Gastrocnemius medialis (tissue), 4 donors: ENCODE results near the gene DGKE. TPM values are rescaled to one million over a fixed set of nuclear protein-coding genes. Genes with fewer than 3 reads are reported as not detected.

ENCODE experiments used
- ATAC-seq, 2 donors: fragments of 150-250 bp; one replicate each; pipeline ENCODE4 v1.9.1; 2016
- DNase-seq, 2 donors: peaks; one replicate each; pipeline ENCODE4 v3.0.0-alpha.2; 2019
- H3K27ac ChIP-seq, 4 donors: fragments of 200-600 bp; sonication (generic); 1 replicate in 1 of 4; 2 replicates in 3 of 4; pipeline ENCODE4 v1.5.1; 2016 to 2018; ENCODE audit warnings: mild to moderate bottlenecking in 2 of 4, moderate library complexity in 1 of 4
- H3K27me3 ChIP-seq, 3 donors: fragments of 200-600 bp; sonication (generic) in 2 of 3; 1 replicate in 1 of 3; 2 replicates in 2 of 3; pipeline versions ENCODE4 v1.5.1 to v1.6.0; 2016 to 2019; ENCODE audit warnings: mild to moderate bottlenecking in 1 of 3, moderate library complexity in 1 of 3
- H3K36me3 ChIP-seq, 2 donors: fragments of 200-600 bp; sonication (generic) in 1 of 2; one replicate each; pipeline ENCODE4 v1.5.1; 2017 to 2018
- H3K4me1 ChIP-seq, 2 donors: fragments of 200-600 bp; sonication (generic) in 1 of 2; one replicate each; pipeline ENCODE4 v1.5.1; 2016 to 2017; ENCODE audit warnings: mild to moderate bottlenecking in 2 of 2
- H3K4me3 ChIP-seq, 4 donors: fragments of 200-600 bp; sonication (generic) in 3 of 4; 1 replicate in 1 of 4; 2 replicates in 3 of 4; pipeline ENCODE4 v1.5.1; 2016 to 2019; ENCODE audit warnings: mild to moderate bottlenecking in 2 of 4
- H3K9me3 ChIP-seq, 3 donors: fragments of 200-600 bp; sonication (generic) in 2 of 3; 1 replicate in 1 of 3; 2 replicates in 2 of 3; pipeline ENCODE4 v1.5.1; 2016 to 2019
- POLR2A ChIP-seq, 2 donors: fragments of 450-650 bp; IDR thresholded peaks; one replicate each; pipeline ENCODE4 v1.6.1; 2017; ENCODE audit warnings: antibody characterized with exemption in 2 of 2, mild to moderate bottlenecking in 2 of 2, moderate library complexity in 2 of 2
- in situ Hi-C, 4 donors: fragments of 200-750 bp; cut with MboI; loops; one replicate each; pipeline versions ENCODE4 v1.15.0 to v1.8.0; 2017; ENCODE audit warnings: low sequenced_read_pairs in 4 of 4
- intact Hi-C: fragments of 100-400 bp; cut with DNase I; formaldehyde crosslinking; loops from one replicate; pipeline ENCODE4 v1.15.1; 2023; ENCODE audit warnings: low total_unique reads
- total RNA-seq, 4 donors: library from RNA; depleted of rRNA; stranded (reverse); fragments of >200 nt; gene quantifications; one replicate each; pipeline versions ENCODE4 v1.1.0 to v1.2.3, GENCODE V29; 2016
- TF ChIP-seq, protein P1 (sequence below), 5 experiments: fragments of 450-650 bp in 3 of 5; fragments of 200-600 bp in 2 of 5; sonication (generic) in 2 of 5; IDR thresholded peaks in 4 of 5; conservative IDR thresholded peaks in 1 of 5; 1 replicate in 4 of 5; 2 replicates in 1 of 5; pipeline ENCODE4 v1.5.1; 2016 to 2019; ENCODE audit warnings: antibody characterized with exemption in 5 of 5, mild to moderate bottlenecking in 3 of 5, moderate library complexity in 3 of 5

DGKE gene
- total RNA-seq, 4 donors from 2014 or later, result 0.53 to 3.0 (median 1.6) TPM

DNA sequence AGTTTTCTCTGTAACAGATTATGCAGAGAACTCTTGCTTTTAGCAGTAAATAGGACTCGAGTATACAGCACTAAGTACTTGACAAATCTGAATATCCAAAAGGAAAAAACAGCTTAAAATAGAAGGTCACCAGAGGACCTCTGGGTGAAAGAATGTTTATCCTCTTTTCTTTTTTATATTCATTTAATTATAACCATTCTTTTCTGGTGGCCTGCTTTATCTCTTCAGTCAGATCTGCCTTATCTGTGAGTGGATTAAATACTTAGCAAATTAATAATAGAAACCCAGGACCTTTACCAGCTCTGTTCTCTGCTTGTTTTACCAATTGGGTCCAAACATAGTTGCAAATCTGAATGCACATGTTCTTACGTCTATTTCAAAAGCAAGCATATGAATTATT is 8.6 kb downstream of the DGKE start:
- TF ChIP-seq, protein P1, sequence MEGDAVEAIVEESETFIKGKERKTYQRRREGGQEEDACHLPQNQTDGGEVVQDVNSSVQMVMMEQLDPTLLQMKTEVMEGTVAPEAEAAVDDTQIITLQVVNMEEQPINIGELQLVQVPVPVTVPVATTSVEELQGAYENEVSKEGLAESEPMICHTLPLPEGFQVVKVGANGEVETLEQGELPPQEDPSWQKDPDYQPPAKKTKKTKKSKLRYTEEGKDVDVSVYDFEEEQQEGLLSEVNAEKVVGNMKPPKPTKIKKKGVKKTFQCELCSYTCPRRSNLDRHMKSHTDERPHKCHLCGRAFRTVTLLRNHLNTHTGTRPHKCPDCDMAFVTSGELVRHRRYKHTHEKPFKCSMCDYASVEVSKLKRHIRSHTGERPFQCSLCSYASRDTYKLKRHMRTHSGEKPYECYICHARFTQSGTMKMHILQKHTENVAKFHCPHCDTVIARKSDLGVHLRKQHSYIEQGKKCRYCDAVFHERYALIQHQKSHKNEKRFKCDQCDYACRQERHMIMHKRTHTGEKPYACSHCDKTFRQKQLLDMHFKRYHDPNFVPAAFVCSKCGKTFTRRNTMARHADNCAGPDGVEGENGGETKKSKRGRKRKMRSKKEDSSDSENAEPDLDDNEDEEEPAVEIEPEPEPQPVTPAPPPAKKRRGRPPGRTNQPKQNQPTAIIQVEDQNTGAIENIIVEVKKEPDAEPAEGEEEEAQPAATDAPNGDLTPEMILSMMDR (IDR thresholded peaks at IDR 0.05 in 4 of 5, conservative IDR thresholded peaks at IDR 0.05 in 1 of 5), result no peak
- no peak for TF ChIP-seq POLR2A (IDR thresholded peaks at IDR 0.05)
- in situ Hi-C loops (no loop called here), intact Hi-C loops (no loop called here)

DNA sequence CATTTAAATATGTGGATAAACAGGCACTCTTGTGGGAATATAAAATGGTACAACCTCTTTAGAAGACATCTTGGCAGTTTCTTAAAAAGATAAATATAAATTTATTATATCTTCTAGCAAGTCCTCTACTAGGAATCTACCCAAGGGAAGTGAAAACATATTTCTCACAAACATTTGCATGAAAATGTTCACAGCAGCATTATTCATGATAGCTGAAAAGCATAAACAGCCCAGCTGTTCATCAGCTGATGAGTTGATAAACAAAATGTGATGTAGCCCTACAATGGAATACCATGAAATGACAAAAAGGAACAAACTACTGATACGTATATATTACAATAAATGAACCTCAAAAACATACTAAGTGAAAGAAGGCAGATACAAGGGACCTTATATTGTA is 12.0 kb downstream of the DGKE start:
- no peak for DNase-seq
- no peaks in the 10 kb centered on the region for H3K27me3 ChIP-seq
- in situ Hi-C loops, result no loop called here
- no peak overlapping the region for H3K4me3 ChIP-seq
- TF ChIP-seq, protein P1 (IDR thresholded peaks at IDR 0.05 in 4 of 5, conservative IDR thresholded peaks at IDR 0.05 in 1 of 5), result no peak
- intact Hi-C loops, result no loop called here
- no peaks in the 10 kb centered on the region for H3K36me3 ChIP-seq
- H3K27ac ChIP-seq, result no peak overlapping the region
- H3K4me1 ChIP-seq, result peaks cover 0 to 2% of the 10 kb centered on the region in 2 donors
- ATAC-seq, result no peak
- H3K9me3 ChIP-seq, result no peaks in the 10 kb centered on the region

More for the DNA sequence above, 8.6 kb downstream of the DGKE start:
- DNase-seq (no peak), ATAC-seq (no peak)
- no peaks in the 10 kb centered on the region for H3K36me3 ChIP-seq
- H3K27ac ChIP-seq, result no peak overlapping the region
- peaks cover 0 to 2% of the 10 kb centered on the region in 2 donors for H3K4me1 ChIP-seq
- no peaks in the 10 kb centered on the region for H3K27me3 ChIP-seq
- no peak overlapping the region for H3K4me3 ChIP-seq
- no peaks in the 10 kb centered on the region for H3K9me3 ChIP-seq

DNA sequence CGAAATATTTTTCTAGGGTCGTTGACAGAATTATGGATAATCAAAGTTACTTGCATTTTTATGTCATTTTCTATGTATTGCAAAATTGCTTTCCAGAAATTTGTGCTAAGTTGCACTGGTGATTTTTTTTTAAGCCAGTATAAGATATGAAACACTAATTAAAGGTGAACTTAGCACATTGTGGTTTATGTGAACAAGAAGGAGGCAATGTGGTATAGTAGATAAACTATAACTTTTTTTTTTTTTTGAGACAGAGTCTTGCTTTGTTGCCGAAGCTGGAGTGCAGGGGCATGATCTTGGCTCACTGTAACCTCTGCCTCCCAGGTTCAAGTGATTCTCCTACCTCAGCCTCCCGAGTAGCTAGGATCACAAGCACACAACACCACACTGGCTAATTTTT is 13.2 kb downstream of the DGKE start:
- in situ Hi-C loops (no loop called here), intact Hi-C loops (no loop called here)
- TF ChIP-seq, protein P1 (IDR thresholded peaks at IDR 0.05 in 4 of 5, conservative IDR thresholded peaks at IDR 0.05 in 1 of 5), result no peak
- TF ChIP-seq POLR2A (IDR thresholded peaks at IDR 0.05), result no peak
- no peaks in the 10 kb centered on the region for H3K27me3 ChIP-seq
- H3K36me3 ChIP-seq, result no peaks in the 10 kb centered on the region
- H3K4me3 ChIP-seq, result no peak overlapping the region
- no peak overlapping the region for H3K27ac ChIP-seq
- H3K9me3 ChIP-seq, result no peaks in the 10 kb centered on the region
- H3K4me1 ChIP-seq, result peaks cover 0 to 2% of the 10 kb centered on the region in 2 donors
- DNase-seq, result no peak
- no peak for ATAC-seq

DNA sequence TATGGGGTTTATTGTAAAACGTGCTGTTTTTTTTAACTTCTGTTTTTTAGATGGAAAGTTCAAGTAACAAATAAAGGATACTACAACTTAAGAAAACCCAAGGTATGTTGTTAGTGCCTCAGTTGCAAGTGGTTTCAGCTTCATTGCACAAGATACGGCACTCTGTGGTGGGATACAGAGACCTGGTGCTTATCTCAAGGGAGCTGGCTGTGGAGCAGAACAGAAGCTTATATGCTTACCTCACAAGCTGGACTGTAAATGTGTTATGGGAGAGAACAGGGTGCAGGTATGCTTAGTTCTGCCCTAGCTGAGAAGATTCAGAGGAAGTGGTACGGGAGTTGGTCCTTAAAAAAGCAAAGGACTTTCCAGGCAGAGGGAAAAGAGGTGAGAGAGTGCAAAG is 15.2 kb downstream of the DGKE start:
- TF ChIP-seq, protein P1 (IDR thresholded peaks at IDR 0.05 in 4 of 5, conservative IDR thresholded peaks at IDR 0.05 in 1 of 5), result no peak
- no peak for TF ChIP-seq POLR2A (IDR thresholded peaks at IDR 0.05)
- no peaks in the 10 kb centered on the region for H3K36me3 ChIP-seq
- DNase-seq (no peak), ATAC-seq (no peak)
- H3K27me3 ChIP-seq, result no peaks in the 10 kb centered on the region
- H3K4me3 ChIP-seq, result no peak overlapping the region
- H3K27ac ChIP-seq, result no peak overlapping the region
- in situ Hi-C loops (no loop called here), intact Hi-C loops (no loop called here)
- no peaks in the 10 kb centered on the region for H3K4me1 ChIP-seq
- H3K9me3 ChIP-seq, result no peaks in the 10 kb centered on the region

DNA sequence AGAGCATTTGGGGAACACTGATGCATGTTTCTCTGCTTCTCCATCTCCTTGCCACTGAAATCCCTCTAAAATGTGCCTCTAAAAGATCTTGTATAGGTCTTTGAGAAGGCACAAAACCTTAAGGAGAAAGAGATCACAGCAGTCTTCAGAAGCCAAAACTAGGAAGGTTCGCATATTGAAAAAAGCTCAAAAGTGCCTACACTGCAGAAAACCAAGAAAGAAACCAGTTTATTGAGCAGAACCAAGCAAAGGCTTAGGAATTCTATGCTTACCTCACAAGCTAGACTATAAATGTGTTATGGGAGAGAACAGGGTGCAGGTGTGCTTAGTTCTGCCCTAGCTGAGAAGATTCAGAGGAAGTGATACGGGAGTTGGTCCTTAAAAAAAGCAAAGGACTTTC is 16.6 kb downstream of the DGKE start:
- no peaks in the 10 kb centered on the region for H3K9me3 ChIP-seq
- no peaks in the 10 kb centered on the region for H3K4me1 ChIP-seq
- intact Hi-C loops, result loop anchor here (5.0 kb wide), 1 partner anchor 37 kb away; no protein-coding TSS in a partner anchor
- H3K27me3 ChIP-seq, result no peaks in the 10 kb centered on the region
- no peak for DNase-seq
- in situ Hi-C loops, result no loop called here
- no peaks in the 10 kb centered on the region for H3K36me3 ChIP-seq
- H3K27ac ChIP-seq, result no peak overlapping the region
- TF ChIP-seq, protein P1 (IDR thresholded peaks at IDR 0.05 in 4 of 5, conservative IDR thresholded peaks at IDR 0.05 in 1 of 5), result no peak
- no peak for TF ChIP-seq POLR2A (IDR thresholded peaks at IDR 0.05)
- ATAC-seq, result no peak
- no peak overlapping the region for H3K4me3 ChIP-seq
